H9 (cell line): Measurements from ENCODE around the gene ZNF467. TPM values are rescaled to one million over a fixed set of nuclear protein-coding genes. Genes with fewer than 3 reads are reported as not detected.

Source experiments
- DNase-seq: peaks from one replicate; pipeline ENCODE4 v3.0.0-alpha.2; 2017
- H2AFZ ChIP-seq: one replicate; pipeline ENCODE4 v1.6.1; 2013; ENCODE audit warnings: mild to moderate bottlenecking, low read length, control low read depth, moderate library complexity
- H2AK5ac ChIP-seq: 2 replicates; pipeline ENCODE4 v1.6.1; 2013; ENCODE audit warnings: low read length, control low read depth, mixed read lengths; ENCODE audit not compliant: insufficient read length
- H2BK120ac ChIP-seq: one replicate; pipeline ENCODE4 v1.6.1; 2013; ENCODE audit warnings: low read depth, mild to moderate bottlenecking, low read length, control low read depth, inconsistent platforms; ENCODE audit not compliant: poor library complexity, severe bottlenecking
- H2BK12ac ChIP-seq: 2 replicates; pipeline ENCODE4 v1.6.1; 2013; ENCODE audit warnings: low read length, control low read depth, mixed read lengths, low read depth; ENCODE audit not compliant: insufficient read length
- H2BK15ac ChIP-seq: 2 replicates; pipeline ENCODE4 v1.6.1; 2013; ENCODE audit warnings: low read depth, low read length, control low read depth
- H2BK20ac ChIP-seq: one replicate; pipeline ENCODE4 v1.6.1; 2013; ENCODE audit warnings: low read depth, mild to moderate bottlenecking, low read length, control low read depth, inconsistent platforms; ENCODE audit not compliant: poor library complexity, severe bottlenecking
- H2BK5ac ChIP-seq: 2 replicates; pipeline ENCODE4 v1.6.1; 2013; ENCODE audit warnings: low read length, control low read depth, mixed read lengths; ENCODE audit not compliant: insufficient read length
- H3K14ac ChIP-seq: 2 replicates; pipeline ENCODE4 v1.6.1; 2013; ENCODE audit warnings: low read length, control low read depth; ENCODE audit not compliant: insufficient read depth
- H3K18ac ChIP-seq: 2 replicates; pipeline ENCODE4 v1.6.1; 2013; ENCODE audit warnings: low read depth, mild to moderate bottlenecking, mixed read lengths, low read length, control low read depth; ENCODE audit not compliant: insufficient read length
- H3K23ac ChIP-seq: 2 replicates; pipeline ENCODE4 v1.6.1; 2013; ENCODE audit warnings: low read length, control low read depth, mixed read lengths, low read depth; ENCODE audit not compliant: insufficient read length
- H3K23me2 ChIP-seq: 2 replicates; pipeline ENCODE4 v1.6.1; 2013; ENCODE audit warnings: low read depth, mild to moderate bottlenecking, mixed read lengths, low read length, control low read depth; ENCODE audit not compliant: insufficient read length, poor library complexity, severe bottlenecking
- H3K27ac ChIP-seq: 2 replicates; pipeline ENCODE4 v1.5.1; 2013; ENCODE audit warnings: low read length, control low read depth, mixed read lengths, low read depth; ENCODE audit not compliant: insufficient read length
- H3K27me3 ChIP-seq: 2 replicates; pipeline ENCODE4 v1.6.1; 2013; ENCODE audit warnings: low read length, control low read depth, inconsistent platforms; ENCODE audit not compliant: insufficient read depth
- H3K4ac ChIP-seq: 2 replicates; pipeline ENCODE4 v1.6.1; 2013; ENCODE audit warnings: low read depth, mild to moderate bottlenecking, control low read depth, inconsistent platforms, low read length, moderate library complexity
- H3K4me1 ChIP-seq: 2 replicates; pipeline ENCODE4 v1.6.1; 2013; ENCODE audit warnings: low read length, control low read depth, inconsistent platforms; ENCODE audit not compliant: insufficient read depth
- H3K4me2 ChIP-seq: 2 replicates; pipeline ENCODE4 v1.6.1; 2013; ENCODE audit warnings: low read length, control low read depth, mixed read lengths; ENCODE audit not compliant: insufficient read length, insufficient read depth
- H3K56ac ChIP-seq: 2 replicates; pipeline ENCODE4 v1.6.1; 2013; ENCODE audit warnings: low read depth, mild to moderate bottlenecking, mixed read lengths, low read length, control low read depth; ENCODE audit not compliant: insufficient read length
- H3K79me1 ChIP-seq: 2 replicates; pipeline ENCODE4 v1.6.1; 2013; ENCODE audit warnings: low read depth, mild to moderate bottlenecking, moderate library complexity, low read length, control low read depth, inconsistent platforms; ENCODE audit not compliant: insufficient read depth, poor library complexity, severe bottlenecking
- H3K79me2 ChIP-seq: 2 replicates; pipeline ENCODE4 v1.6.1; 2013; ENCODE audit warnings: low read length, control low read depth, inconsistent platforms; ENCODE audit not compliant: insufficient read depth
- H3K9ac ChIP-seq: 2 replicates; pipeline ENCODE4 v1.6.1; 2013; ENCODE audit warnings: low read length, control low read depth, mixed read lengths; ENCODE audit not compliant: insufficient read length; ENCODE audit errors: extremely low read depth
- H3K9me3 ChIP-seq: one replicate; pipeline ENCODE4 v1.6.1; 2013; ENCODE audit warnings: low read depth, low read length, inconsistent platforms; ENCODE audit not compliant: control insufficient read depth
- H3T11ph ChIP-seq: one replicate; pipeline ENCODE4 v1.6.1; 2013; ENCODE audit warnings: mild to moderate bottlenecking, low read length, control low read depth, inconsistent platforms
- H4K20me1 ChIP-seq: one replicate; pipeline ENCODE4 v1.6.1; 2013; ENCODE audit not compliant: control insufficient read depth, insufficient read length, insufficient read depth
- H4K5ac ChIP-seq: 2 replicates; pipeline ENCODE4 v1.6.1; 2013; ENCODE audit warnings: low read depth, mild to moderate bottlenecking, mixed read lengths, low read length, control low read depth; ENCODE audit not compliant: insufficient read length
- H4K8ac ChIP-seq: replicated peaks from 2 replicates; pipeline ENCODE4 v1.6.1; 2013; ENCODE audit warnings: low read length, control low read depth, mixed read lengths, low read depth; ENCODE audit not compliant: insufficient read length
- H4K91ac ChIP-seq: 2 replicates; pipeline ENCODE4 v1.6.1; 2013; ENCODE audit warnings: low read depth, mild to moderate bottlenecking, moderate library complexity, mixed read lengths, low read length, control low read depth; ENCODE audit not compliant: insufficient read length
- H3K27ac Mint-ChIP-seq, 3 experiments: 2 replicates in 2 of 3; 3 replicates in 1 of 3; pipeline ENCODE4 v1.8.0; 2020 to 2021; ENCODE audit warnings: mixed read lengths in 3 of 3, mild to moderate bottlenecking in 1 of 3, moderate library complexity in 1 of 3
- H3K27me3 Mint-ChIP-seq: 2 replicates; pipeline ENCODE4 v1.8.0; 2021; ENCODE audit warnings: low read depth, mild to moderate bottlenecking, moderate library complexity, mixed read lengths
- H3K36me3 Mint-ChIP-seq, 3 experiments: 2 replicates in 2 of 3; 3 replicates in 1 of 3; pipeline ENCODE4 v1.8.0; 2020 to 2021; ENCODE audit warnings: low read depth in 3 of 3, mixed read lengths in 3 of 3; ENCODE audit not compliant: insufficient read depth in 1 of 3
- H3K4me1 Mint-ChIP-seq, 2 experiments: 2 replicates each; pipeline ENCODE4 v1.8.0; 2020; ENCODE audit warnings: mixed read lengths in 2 of 2
- H3K4me3 Mint-ChIP-seq, 2 experiments: 2 replicates in 1 of 2; 3 replicates in 1 of 2; pipeline ENCODE4 v1.8.0; 2020 to 2021; ENCODE audit warnings: mild to moderate bottlenecking in 2 of 2, mixed read lengths in 2 of 2, moderate library complexity in 1 of 2
- H3K9me3 Mint-ChIP-seq, 2 experiments: 2 replicates in 1 of 2; 3 replicates in 1 of 2; pipeline ENCODE4 v1.8.0; 2020; ENCODE audit warnings: mild to moderate bottlenecking in 2 of 2, mixed read lengths in 2 of 2, moderate library complexity in 1 of 2
- CTCF ChIP-seq: fragments of 200-600 bp; sonication (generic); conservative IDR thresholded peaks from 3 replicates; pipeline ENCODE4 v1.8.0; 2021; ENCODE audit warnings: antibody characterized with exemption, mild to moderate bottlenecking
- WGBS: extraction: QIAGEN DNeasy Blood & Tissue Kit; methylation state at CpG from one replicate; pipeline ENCODE4 v1.1.7; 2013; ENCODE audit warnings: missing lambda C conversion rate, low lambda C conversion rate, mixed read lengths; ENCODE audit not compliant: insufficient read length; ENCODE audit errors: extremely low coverage; 5-methylcytosine and 5-hydroxymethylcytosine counted together
- total RNA-seq: library from RNA; stranded (reverse); gene quantifications from 2 replicates; pipeline ENCODE4 v1.2.1, GENCODE V29; 2021

The ZNF467 gene
- total RNA-seq, 1 experiment from 2014 or later = 0.31 TPM

DNA sequence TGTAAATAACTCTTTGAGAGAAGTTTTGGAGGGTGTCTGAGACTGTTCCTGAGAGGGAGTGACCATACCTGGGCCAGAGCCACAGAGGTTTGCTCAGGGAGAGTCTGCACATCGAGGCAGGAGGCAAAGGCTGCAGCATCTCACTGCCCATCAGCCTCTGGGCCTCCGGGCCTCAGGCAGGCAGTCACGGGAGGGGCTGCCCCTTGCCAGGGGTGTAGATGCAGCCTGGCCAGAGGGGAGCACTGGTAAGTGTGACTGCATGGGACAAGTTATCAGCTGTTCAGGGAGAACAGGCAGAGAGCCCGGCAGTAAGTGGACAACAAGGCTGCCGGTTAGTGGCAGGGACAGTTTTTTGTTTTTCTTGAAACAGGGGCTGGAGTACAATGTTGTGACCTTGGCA is 55.9 kb downstream of the ZNF467 start:
- Histone ChIP-seq H3K14ac (no peak overlapping the region), H3K4me1 (peaks cover 3% of the 10 kb centered on the region; the same call in 1 of the 2 replicates), H2BK5ac (no peak overlapping the region), H3K23me2 (no peaks in the 10 kb centered on the region), H3K9ac (no peak overlapping the region), H3K4me2 (no peak overlapping the region), H2BK120ac (no peak overlapping the region), H2AFZ (no peak overlapping the region), H2BK15ac (no peak overlapping the region), H3K79me2 (no peaks in the 10 kb centered on the region), H3K18ac (no peak overlapping the region), H3K56ac (no peak overlapping the region), H3K79me1 (peaks cover 3% of the 10 kb centered on the region), H2AK5ac (no peak overlapping the region), H3K27ac (no peak overlapping the region), H4K5ac (no peak overlapping the region), H3K23ac (no peak overlapping the region), H3T11ph (no peak overlapping the region), H3K9me3 (no peaks in the 10 kb centered on the region), H2BK12ac (no peak overlapping the region), H2BK20ac (no peak overlapping the region), H3K4ac (no peak overlapping the region), H4K8ac (no peak overlapping the region), H4K20me1 (no peaks in the 10 kb centered on the region), H4K91ac (no peak overlapping the region), H3K27me3 (no peaks in the 10 kb centered on the region)
- Mint-ChIP-seq H3K27me3 (peaks cover 11% of the 10 kb centered on the region), H3K9me3 (no peaks in the 10 kb centered on the region; a peak in 2 of 5 replicates), H3K36me3 (peaks cover 4 to 33% (median 16%) of the 10 kb centered on the region in 3 experiments; a peak in 6 of 7 replicates), H3K4me3 (no peak overlapping the region; a peak in 1 of 5 replicates), H3K4me1 (peaks cover 12 to 15% of the 10 kb centered on the region in 2 experiments), H3K27ac (no peak overlapping the region)
- TF ChIP-seq CTCF = no peak
- peak; percentile 20 for DNase-seq
- WGBS = no CpG with 5 or more reads among the region's 5 CpGs
